NT2/D1 (cell line): ENCODE data around the gene C1orf21.

Source experiments
- YY1 ChIP-seq: IDR thresholded peaks from 2 replicates; pipeline ENCODE4 v1.6.1; 2011; ENCODE audit not compliant: insufficient read length, insufficient read depth
- ZNF274 ChIP-seq: IDR thresholded peaks from 2 replicates; pipeline ENCODE4 v1.6.1; 2011; ENCODE audit warnings: mild to moderate bottlenecking, low read depth, low read length

- TF ChIP-seq ZNF274 (no peak), YY1 (no peak)
Measured at GRCh38 chr1:184558691-184559090, 171.9 kb downstream of the C1orf21 start.
